HG03159 (cell line): ENCODE results near the gene MS4A15.

Experiments used
- ATAC-seq: cut with Tn5 transposase; IDR thresholded peaks from one replicate; pipeline ENCODE4 v1.9.1; 2021; ENCODE audit warnings: mild to moderate bottlenecking, moderate library complexity; ENCODE audit not compliant: unreplicated experiment

MS4A15 gene

DNA sequence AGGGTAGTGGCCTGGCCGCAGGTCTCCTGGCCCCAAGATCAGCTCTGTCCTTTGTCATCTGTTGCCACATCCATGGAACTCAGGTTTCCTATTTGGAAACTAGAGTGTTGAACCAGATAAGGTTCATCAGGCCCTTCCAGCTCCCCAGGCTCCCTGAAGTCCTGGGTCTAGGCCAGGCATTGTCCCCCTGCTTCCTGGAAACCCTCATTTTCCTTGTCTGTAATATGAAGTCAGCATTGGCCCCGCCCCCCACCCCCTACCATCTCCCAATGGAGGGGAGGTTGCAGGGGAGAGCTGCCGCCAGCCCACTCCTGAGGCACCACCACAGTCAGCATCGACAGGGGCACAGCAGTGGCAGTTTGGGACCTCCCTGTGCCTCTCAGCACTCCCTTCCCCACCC is 19.5 kb downstream of the MS4A15 start:
- no peak for ATAC-seq

- ATAC-seq: no peak
Observed at GRCh38 chr11:60777106-60777505, 20.4 kb downstream of the MS4A15 start.

GRCh38 chr11:60777572-60777971 is 20.9 kb downstream of the MS4A15 start:
- ATAC-seq: no peak

GRCh38 chr11:60780065-60780464 is 23.4 kb downstream of the MS4A15 start:
- ATAC-seq: no peak

- no peak for ATAC-seq
Observed at GRCh38 chr11:60780774-60781173, 24.1 kb downstream of the MS4A15 start.

GRCh38 chr11:60781286-60781980 is 24.8 kb downstream of the MS4A15 start:
- ATAC-seq: no peak

DNA sequence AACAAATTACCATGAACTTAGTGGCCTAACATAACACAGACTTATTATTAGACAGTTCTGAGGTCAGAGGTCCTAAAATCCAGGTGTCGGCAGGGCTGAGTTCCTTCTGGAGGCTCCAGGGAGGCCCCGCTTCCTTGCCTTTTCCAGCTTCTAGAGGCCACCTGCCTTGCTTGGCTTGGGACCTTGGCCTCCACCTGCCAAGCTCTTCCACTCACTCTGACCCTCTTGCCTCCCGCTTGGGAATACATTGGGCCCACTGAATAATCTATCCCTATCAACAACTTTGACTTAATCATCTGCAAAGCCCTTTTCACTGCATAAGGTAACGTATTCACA is 25.3 kb downstream of the MS4A15 start:
- ATAC-seq: no peak

DNA sequence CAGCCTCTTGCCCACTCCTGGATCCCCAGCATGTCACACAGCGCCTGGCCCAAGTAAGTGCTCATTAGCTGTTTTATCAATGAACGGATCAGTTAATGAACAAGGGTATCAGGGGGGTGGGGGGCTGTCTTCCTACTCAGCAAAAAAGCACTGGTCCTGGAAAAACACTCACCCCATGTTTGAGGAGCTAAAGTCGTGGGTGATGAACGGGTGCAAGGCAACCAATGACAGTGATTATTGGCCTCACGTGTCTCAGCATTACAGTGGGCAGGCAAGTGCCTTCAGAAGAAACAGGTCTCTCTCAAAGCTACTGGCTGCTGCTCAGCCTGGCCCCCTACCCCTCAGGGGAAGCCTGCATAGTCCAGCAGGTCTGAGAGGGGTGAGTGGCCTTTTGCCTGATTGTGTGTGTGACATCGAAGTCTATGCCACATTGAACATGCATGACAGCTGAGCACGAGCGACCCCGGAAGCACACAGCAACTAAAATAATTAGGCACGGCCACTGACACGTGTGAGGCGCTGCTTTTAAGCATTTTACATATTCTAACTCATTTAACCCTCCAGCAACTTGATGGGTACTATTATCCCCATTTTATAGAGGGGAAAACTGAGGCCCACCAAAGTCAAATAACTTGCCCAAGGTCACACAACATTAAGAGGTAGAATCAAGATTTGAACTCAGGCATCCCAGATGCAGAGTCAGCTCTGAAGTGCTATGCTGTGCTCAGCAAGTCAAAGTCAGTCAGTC is 25.9 kb downstream of the MS4A15 start:
- ATAC-seq: no peak

DNA sequence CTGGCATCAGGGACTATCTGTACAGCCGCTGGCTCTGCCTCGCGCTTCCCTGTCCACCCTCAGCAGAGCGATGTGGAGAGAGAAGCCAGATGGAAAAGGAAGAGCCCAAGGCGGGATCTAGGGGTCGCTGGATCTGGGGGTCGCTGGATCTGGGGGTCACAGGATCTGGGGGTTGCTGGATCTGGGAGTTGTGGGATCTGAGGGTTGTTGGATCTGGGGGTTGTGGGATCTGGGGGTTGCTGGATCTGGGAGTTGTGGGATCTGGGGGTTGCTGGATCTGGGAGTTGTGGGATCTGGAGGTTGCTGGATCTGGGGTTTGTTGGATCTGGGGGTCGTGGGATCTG is 26.4 kb downstream of the MS4A15 start:
- no peak for ATAC-seq

DNA sequence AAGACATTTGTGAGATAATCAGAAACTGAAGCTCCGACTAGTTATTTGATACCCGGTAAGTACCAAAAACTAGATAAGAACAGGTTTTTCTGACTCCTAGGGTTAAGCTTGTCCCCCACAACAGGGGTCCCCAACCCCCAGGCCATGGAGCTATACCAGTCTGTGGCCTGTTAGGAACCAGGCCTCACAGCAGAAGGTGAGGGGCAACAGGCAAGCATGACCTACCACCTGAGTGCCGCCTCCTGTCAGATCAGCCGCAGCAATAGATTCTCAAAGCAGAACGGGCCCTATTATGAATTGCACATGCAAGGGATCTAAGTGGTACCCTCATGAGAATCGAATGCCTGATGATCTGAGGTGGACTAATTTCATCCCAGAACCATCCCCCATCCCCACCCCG is 27.2 kb downstream of the MS4A15 start:
- no peak for ATAC-seq

DNA sequence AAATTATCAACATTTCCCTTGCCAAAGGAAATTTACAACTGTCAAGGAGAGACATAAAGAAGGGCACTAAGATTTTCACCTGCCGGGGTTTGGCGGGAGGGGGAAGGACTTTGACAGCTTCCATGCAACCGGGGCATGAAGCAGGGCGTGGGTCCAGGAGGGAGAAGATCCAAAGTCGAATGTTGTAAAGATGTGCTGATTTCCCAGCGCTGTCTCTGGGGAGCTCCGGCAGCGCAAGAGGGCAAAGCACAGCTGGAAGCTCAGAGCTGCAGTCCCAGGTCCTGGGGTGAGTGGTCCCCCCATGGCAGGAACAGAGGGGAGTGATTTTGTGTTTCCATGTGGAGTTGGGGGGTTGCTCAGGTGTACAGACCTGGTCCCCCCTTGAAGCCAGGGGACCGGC is 28.5 kb downstream of the MS4A15 start, which contains the start of gene MS4A10:
TSS of gene MS4A10 (plus strand) at position 198 of the 400 bp plus-strand sequence. CDS start 5,003 bp downstream, outside the sequence.
- no peak for ATAC-seq

- no peak for ATAC-seq
Observed at GRCh38 chr11:60785806-60786361, 29.2 kb downstream of the MS4A15 start.

DNA sequence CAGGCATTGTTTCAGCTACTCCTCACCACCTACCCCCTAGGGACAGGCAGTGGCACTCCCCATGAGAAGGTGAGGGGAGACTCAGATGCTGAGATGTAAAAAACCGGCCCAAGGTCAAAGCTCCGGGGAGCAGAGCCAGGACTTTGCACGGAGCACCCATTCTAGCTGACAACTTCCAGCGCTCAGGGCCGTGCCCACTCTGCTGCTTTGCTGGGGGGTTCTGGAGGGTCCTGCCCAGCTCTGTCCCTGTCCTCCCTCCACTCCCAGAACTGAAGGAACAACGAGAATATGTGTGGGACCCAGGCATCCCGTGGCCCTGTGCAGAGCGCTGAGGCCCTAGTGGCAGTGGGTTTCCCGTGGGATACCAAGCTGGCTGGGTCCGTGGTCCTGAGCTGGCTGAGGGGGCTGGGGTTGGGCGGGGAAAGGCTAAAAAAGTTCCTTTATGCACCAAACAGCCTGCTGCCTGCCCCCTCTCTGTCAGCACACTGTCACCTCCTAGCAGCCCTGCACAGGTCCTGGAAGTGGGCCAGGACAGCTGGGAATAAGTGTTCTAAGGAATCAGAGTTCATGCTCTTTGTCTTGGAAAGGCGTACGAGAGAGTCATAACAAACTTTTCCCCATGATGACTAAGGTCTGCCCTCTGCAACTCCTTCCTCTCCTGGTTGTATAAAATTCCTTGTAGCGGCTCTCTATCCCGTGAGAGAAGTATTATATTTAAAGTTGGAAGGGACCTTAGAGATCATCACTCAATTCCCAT is 30.3 kb downstream of the MS4A15 start:
- ATAC-seq: no peak

DNA sequence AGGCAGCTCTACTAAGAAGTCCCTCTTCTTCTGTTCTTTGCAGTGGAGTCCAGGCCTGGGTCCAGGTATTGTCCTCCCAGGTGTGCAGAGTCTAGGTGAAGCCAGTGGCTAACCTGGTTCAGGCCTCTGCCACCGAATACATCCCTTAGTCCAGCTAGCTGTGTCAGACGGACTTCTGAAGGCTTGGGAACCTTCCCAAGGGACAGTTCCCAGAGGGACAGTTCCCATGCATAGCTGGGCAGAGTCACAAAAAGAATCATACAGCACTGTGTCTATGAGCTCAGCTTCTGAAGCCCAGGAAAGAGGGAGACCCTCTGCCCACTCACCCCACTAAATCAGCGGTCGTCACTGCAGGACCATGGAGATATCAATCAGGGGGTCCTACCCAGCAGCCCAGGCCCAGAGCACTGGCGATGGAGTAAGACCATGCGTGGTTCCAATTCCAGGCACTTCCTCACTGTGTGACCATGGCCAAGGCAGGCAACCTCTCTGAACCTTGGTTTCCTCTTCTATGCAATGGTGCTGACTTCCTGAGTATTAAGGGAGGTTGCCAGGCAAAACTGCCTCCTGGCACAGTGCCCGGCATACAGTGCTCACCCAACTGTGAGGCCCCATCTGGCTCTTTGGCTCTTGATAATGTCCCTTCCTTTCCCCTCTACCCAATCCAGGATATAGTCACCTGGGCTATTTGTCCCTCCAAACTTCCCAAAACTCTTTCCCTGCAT is 31.9 kb downstream of the MS4A15 start:
- no peak for ATAC-seq

DNA sequence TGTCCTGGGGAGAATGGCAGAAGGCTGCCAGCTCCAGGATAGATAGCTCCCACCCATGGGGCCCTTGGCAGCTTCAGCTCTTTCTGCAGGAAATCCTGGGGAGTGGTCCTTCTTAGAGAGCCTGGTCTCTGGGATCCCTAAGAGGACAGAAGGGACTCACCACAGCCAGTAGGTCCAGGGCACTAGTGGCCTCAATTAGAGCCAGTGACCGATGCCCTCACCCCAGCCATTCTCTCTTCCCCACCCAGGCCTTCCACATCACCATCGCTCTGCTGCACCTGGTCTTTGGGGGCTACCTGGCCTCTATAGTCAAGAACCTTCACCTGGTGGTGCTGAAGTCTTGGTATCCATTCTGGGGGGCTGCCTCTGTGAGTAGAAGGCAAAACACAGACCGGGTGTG is 34.1 kb downstream of the MS4A15 start:
- no peak for ATAC-seq

DNA sequence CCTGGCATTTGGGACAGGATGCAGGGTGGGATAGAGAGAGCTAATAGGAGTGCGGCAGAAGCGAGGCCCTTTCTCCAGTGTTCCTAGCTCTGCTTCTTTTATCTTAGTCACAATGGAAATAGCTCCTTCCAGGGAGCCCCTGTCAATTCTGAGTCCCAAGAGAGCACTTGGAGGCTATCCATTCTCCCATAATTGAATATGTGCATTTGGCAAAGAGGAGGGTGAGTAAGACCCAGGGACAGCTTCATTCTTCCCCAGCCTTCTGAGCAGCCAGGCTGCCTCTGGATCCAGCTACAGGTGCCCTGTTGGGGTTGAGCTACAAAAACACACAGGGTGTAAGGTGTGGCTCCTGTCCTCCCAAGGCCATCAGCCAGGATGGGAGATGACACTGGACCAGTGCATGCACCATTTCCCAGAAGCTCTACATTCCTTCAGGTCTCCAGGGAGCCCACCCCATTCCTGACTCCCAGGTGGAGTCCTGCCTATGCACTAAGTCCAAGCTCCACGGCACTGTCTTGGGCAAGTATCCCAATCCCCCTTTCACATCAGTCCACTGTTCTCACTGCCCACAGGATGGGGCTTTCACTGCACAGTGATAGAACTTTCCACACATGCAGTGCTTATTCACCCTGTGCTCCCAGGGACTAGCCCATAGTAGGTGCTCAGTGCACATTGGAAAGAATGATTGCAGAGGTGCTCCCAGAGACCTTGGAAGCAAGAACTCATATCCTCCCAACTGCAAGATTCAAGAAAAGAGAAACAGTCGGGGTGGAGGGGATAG is 34.7 kb downstream of the MS4A15 start:
- ATAC-seq: no peak

GRCh38 chr11:60792521-60792920 is 35.9 kb downstream of the MS4A15 start:
- no peak for ATAC-seq

GRCh38 chr11:60795291-60795690 is 38.6 kb downstream of the MS4A15 start:
- ATAC-seq: no peak

- no peak for ATAC-seq
Observed at GRCh38 chr11:60797846-60798630, 41.4 kb downstream of the MS4A15 start.
